ENCODE measurements around the gene SPNS3. TPM values are rescaled to one million over a fixed set of nuclear protein-coding genes. Genes with fewer than 3 reads are reported as not detected.

SPNS3 gene
- total and polyA plus RNA-seq, 4 experiments from 2014 or later, result 1.6 to 5.9 (median 3.4) TPM

DNA sequence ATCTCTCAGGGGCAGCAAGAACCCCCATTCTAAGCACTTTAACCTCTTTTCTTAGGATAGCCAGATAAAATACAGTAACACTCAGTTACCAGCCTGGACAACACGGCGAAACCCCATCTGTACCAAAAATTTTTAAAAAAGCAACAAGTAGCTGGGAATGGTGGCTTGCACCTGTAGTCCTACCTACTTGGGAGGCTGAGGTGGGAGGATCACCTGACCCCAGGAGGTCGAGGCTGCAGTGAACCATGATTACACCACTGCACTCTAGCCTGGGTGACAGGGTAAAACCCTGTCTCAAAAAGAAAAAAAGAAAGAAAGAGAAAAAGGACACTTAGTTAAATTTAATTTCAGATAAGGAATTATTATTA is 38.6 kb upstream of the SPNS3 start:
- intact Hi-C loops (cut with micrococcal nuclease), result no loop called here
- CTCF ChIA-PET (ENCODE audit: partially characterized antibody), result interaction anchor here (0.6 to 1.5 kb wide), 2 partner anchors 9 to 32 kb away, joined by 3 read pairs; no protein-coding TSS in a partner anchor
- H3K27me3 ChIP-seq (ENCODE audit: insufficient read depth, low read length), result no peaks in the 10 kb centered on the region
- Mint-ChIP-seq H3K4me3 (no peak overlapping the region), H3K4me1 (peaks cover 9 to 14% (median 12%) of the 10 kb centered on the region in 4 donors), H3K36me3 (no peaks in the 10 kb centered on the region), H3K27ac (peak overlapping the region in 1 of 7 donors; percentile 0), H3K27me3 (no peaks in the 10 kb centered on the region), H3K9me3 (no peaks in the 10 kb centered on the region)
- no peak overlapping the region for H3K4me3 ChIP-seq (ENCODE audit: low read length in 2 of 2)
- H3K9me3 ChIP-seq (ENCODE audit: control insufficient read depth in 1 of 2, low read length in 2 of 2), result no peaks in the 10 kb centered on the region
- POLR2A ChIA-PET (ENCODE audit: partially characterized antibody), result no interaction called here
- H3K36me3 ChIP-seq (ENCODE audit: insufficient read depth, low read length), result no peaks in the 10 kb centered on the region
- DNase-seq, result no peak
- H3K27ac ChIP-seq (ENCODE audit: low read depth, low read length), result no peak overlapping the region
- H3K4me1 ChIP-seq (ENCODE audit: insufficient read depth, low read length), result peaks cover 7% of the 10 kb centered on the region

DNA sequence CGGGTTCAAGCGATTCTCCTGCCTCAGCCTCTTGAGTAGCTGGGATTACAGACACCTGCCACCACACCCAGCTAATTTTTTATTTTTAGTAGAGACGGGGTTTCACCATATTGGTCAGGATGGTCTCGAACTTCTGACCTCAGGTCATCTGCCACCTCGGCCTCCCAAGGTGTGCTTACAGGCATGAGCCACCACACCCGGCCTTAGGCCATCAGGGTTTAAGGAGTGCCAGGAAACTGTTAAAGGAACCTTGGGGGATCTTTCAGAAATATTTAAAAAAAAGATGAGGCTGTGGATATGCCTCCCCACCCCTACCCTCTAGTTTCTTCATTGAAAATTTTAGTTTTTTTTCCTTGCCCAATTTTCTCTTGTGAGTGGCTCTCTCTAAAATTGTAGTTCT is 35.9 kb upstream of the SPNS3 start:
- peaks cover 9 to 14% (median 12%) of the 10 kb centered on the region in 4 donors for H3K4me1 Mint-ChIP-seq
- H3K9me3 Mint-ChIP-seq, result no peaks in the 10 kb centered on the region
- DNase-seq, result no peak
- no peak overlapping the region for H3K4me3 Mint-ChIP-seq
- ChIA-PET CTCF (ENCODE audit: partially characterized antibody) (interaction anchor here (2.0 kb wide), 1 partner anchor 181 kb away, joined by 4 read pairs; no protein-coding TSS in a partner anchor), POLR2A (ENCODE audit: partially characterized antibody) (no interaction called here)
- Histone ChIP-seq H3K27ac (ENCODE audit: low read depth, low read length) (no peak overlapping the region), H3K9me3 (ENCODE audit: control insufficient read depth in 1 of 2, low read length in 2 of 2) (no peaks in the 10 kb centered on the region), H3K4me3 (ENCODE audit: low read length in 2 of 2) (no peak overlapping the region), H3K36me3 (ENCODE audit: insufficient read depth, low read length) (no peaks in the 10 kb centered on the region), H3K4me1 (ENCODE audit: insufficient read depth, low read length) (peaks cover 7% of the 10 kb centered on the region), H3K27me3 (ENCODE audit: insufficient read depth, low read length) (no peaks in the 10 kb centered on the region)
- H3K36me3 Mint-ChIP-seq, result no peaks in the 10 kb centered on the region
- H3K27me3 Mint-ChIP-seq, result no peaks in the 10 kb centered on the region
- no peak overlapping the region for H3K27ac Mint-ChIP-seq
- intact Hi-C loops (cut with micrococcal nuclease), result no loop called here

- Histone ChIP-seq H3K4me3 (ENCODE audit: low read length in 2 of 2) (no peak overlapping the region), H3K27me3 (ENCODE audit: insufficient read depth, low read length) (no peaks in the 10 kb centered on the region), H3K9me3 (ENCODE audit: control insufficient read depth in 1 of 2, low read length in 2 of 2) (no peaks in the 10 kb centered on the region), H3K4me1 (ENCODE audit: insufficient read depth, low read length) (no peaks in the 10 kb centered on the region), H3K27ac (ENCODE audit: low read depth, low read length) (no peak overlapping the region), H3K36me3 (ENCODE audit: insufficient read depth, low read length) (no peaks in the 10 kb centered on the region)
- H3K27me3 Mint-ChIP-seq, result no peaks in the 10 kb centered on the region
- no peaks in the 10 kb centered on the region for H3K9me3 Mint-ChIP-seq
- ChIA-PET POLR2A (ENCODE audit: partially characterized antibody) (no interaction called here), CTCF (ENCODE audit: partially characterized antibody) (interaction anchor here (1.2 kb wide), 2 partner anchors 190 to 200 kb away, joined by 3 to 5 read pairs; no protein-coding TSS in a partner anchor)
- no peaks in the 10 kb centered on the region for H3K4me1 Mint-ChIP-seq
- intact Hi-C loops (cut with micrococcal nuclease), result no loop called here
- H3K36me3 Mint-ChIP-seq, result no peaks in the 10 kb centered on the region
- peak overlapping the region in 1 of 7 donors; percentile 42 for H3K27ac Mint-ChIP-seq
- no peak overlapping the region for H3K4me3 Mint-ChIP-seq
- no peak for DNase-seq
Measured at GRCh38 chr17:4405038-4405669, 28.6 kb upstream of the SPNS3 start.

DNA sequence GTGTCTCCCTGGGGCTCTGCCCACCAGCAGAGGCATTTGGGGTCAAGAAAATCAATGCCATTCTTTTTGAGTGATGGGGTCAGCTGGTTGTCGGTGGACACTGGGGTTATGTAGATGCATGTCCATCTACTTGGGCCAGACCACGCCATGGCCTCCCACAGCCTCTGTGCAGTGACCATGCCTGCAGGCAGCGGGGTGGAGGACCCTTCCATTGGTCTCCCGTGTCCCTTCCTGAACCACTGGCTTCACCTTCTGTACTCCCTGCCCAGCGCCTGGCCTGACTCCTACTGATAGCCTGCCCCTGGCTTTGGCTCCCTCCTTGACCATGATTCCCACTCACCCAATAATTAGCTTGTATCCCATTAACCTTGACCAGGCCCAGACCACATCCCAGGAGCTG is 28.0 kb upstream of the SPNS3 start:
- H3K4me3 Mint-ChIP-seq, result no peak overlapping the region
- POLR2A ChIA-PET (ENCODE audit: partially characterized antibody), result interaction anchor here (0.6 kb wide), 1 partner anchor 29 kb away, joined by 3 read pairs; no protein-coding TSS in a partner anchor
- H3K27ac Mint-ChIP-seq, result peak overlapping the region in 1 of 7 donors; percentile 2

DNA sequence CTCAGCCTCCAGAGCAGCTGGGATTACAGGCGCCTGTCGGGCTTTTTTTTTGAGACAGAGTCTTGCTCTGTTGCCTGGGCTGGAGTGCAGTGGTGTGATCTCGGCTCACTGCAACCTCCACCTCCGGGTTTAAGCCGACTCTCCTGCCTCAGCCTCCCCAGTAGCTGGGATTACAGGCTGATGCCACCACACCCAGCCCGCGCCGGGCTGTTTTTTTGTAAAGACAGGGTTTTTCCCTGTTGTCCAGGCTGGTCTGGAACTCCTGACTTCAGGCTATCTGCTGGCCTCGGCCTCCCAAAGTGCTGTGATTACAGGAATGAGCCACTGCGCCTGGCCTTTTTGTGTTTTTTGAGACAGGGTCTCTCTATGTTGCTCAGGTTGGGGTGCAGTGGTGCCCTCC is 27.4 kb upstream of the SPNS3 start:
- Histone ChIP-seq H3K9me3 (ENCODE audit: control insufficient read depth in 1 of 2, low read length in 2 of 2) (no peaks in the 10 kb centered on the region), H3K4me3 (ENCODE audit: low read length in 2 of 2) (no peak overlapping the region), H3K36me3 (ENCODE audit: insufficient read depth, low read length) (no peaks in the 10 kb centered on the region), H3K27me3 (ENCODE audit: insufficient read depth, low read length) (no peaks in the 10 kb centered on the region), H3K4me1 (ENCODE audit: insufficient read depth, low read length) (no peaks in the 10 kb centered on the region), H3K27ac (ENCODE audit: low read depth, low read length) (no peak overlapping the region)
- CTCF ChIA-PET (ENCODE audit: partially characterized antibody), result interaction anchor here (2.5 kb wide), 1 partner anchor 206 kb away, joined by 8 read pairs; no protein-coding TSS in a partner anchor
- no peak overlapping the region for H3K27ac Mint-ChIP-seq
- H3K4me1 Mint-ChIP-seq, result no peaks in the 10 kb centered on the region
- H3K9me3 Mint-ChIP-seq, result no peaks in the 10 kb centered on the region
- no peak for DNase-seq
- POLR2A ChIA-PET (ENCODE audit: partially characterized antibody), result no interaction called here
- intact Hi-C loops (cut with micrococcal nuclease), result no loop called here
- no peak overlapping the region for H3K4me3 Mint-ChIP-seq
- no peaks in the 10 kb centered on the region for H3K27me3 Mint-ChIP-seq
- H3K36me3 Mint-ChIP-seq, result no peaks in the 10 kb centered on the region

More for the DNA sequence above, 28.0 kb upstream of the SPNS3 start:
- no peak overlapping the region for H3K27ac ChIP-seq (ENCODE audit: low read depth, low read length)
- no peaks in the 10 kb centered on the region for H3K4me1 Mint-ChIP-seq
- CTCF ChIA-PET (ENCODE audit: partially characterized antibody), result interaction anchor here (1.2 to 2.5 kb wide), 3 partner anchors 190 to 205 kb away, joined by 3 to 8 read pairs (median 5); no protein-coding TSS in a partner anchor
- H3K36me3 Mint-ChIP-seq, result no peaks in the 10 kb centered on the region
- no peaks in the 10 kb centered on the region for H3K4me1 ChIP-seq (ENCODE audit: insufficient read depth, low read length)
- no peak for DNase-seq
- no peaks in the 10 kb centered on the region for H3K27me3 Mint-ChIP-seq
- H3K27me3 ChIP-seq (ENCODE audit: insufficient read depth, low read length), result no peaks in the 10 kb centered on the region
- no peaks in the 10 kb centered on the region for H3K9me3 ChIP-seq (ENCODE audit: control insufficient read depth in 1 of 2, low read length in 2 of 2)
- H3K4me3 ChIP-seq (ENCODE audit: low read length in 2 of 2), result no peak overlapping the region
- H3K9me3 Mint-ChIP-seq, result no peaks in the 10 kb centered on the region
- H3K36me3 ChIP-seq (ENCODE audit: insufficient read depth, low read length), result no peaks in the 10 kb centered on the region
- intact Hi-C loops (cut with micrococcal nuclease), result no loop called here

GRCh38 chr17:4407216-4407615 is 26.5 kb upstream of the SPNS3 start:
- no peaks in the 10 kb centered on the region for H3K36me3 Mint-ChIP-seq
- Histone ChIP-seq H3K27me3 (ENCODE audit: insufficient read depth, low read length) (no peaks in the 10 kb centered on the region), H3K9me3 (ENCODE audit: control insufficient read depth in 1 of 2, low read length in 2 of 2) (no peaks in the 10 kb centered on the region), H3K4me3 (ENCODE audit: low read length in 2 of 2) (no peak overlapping the region), H3K4me1 (ENCODE audit: insufficient read depth, low read length) (no peaks in the 10 kb centered on the region), H3K27ac (ENCODE audit: low read depth, low read length) (no peak overlapping the region), H3K36me3 (ENCODE audit: insufficient read depth, low read length) (no peaks in the 10 kb centered on the region)
- H3K27me3 Mint-ChIP-seq, result no peaks in the 10 kb centered on the region
- ChIA-PET CTCF (ENCODE audit: partially characterized antibody) (interaction anchor here (0.8 to 2.5 kb wide), 3 partner anchors 9 to 207 kb away, joined by 3 to 8 read pairs (median 3); no protein-coding TSS in a partner anchor), POLR2A (ENCODE audit: partially characterized antibody) (no interaction called here)
- no peak overlapping the region for H3K4me3 Mint-ChIP-seq
- H3K27ac Mint-ChIP-seq, result no peak overlapping the region
- intact Hi-C loops (cut with micrococcal nuclease), result no loop called here
- no peak for DNase-seq
- no peaks in the 10 kb centered on the region for H3K9me3 Mint-ChIP-seq
- H3K4me1 Mint-ChIP-seq, result no peaks in the 10 kb centered on the region

GRCh38 chr17:4407851-4408250 is 25.9 kb upstream of the SPNS3 start:
- peak overlapping the region in 1 of 7 donors; percentile 46 for H3K27ac Mint-ChIP-seq
- POLR2A ChIA-PET (ENCODE audit: partially characterized antibody), result no interaction called here

More at GRCh38 chr17:4407851-4408250, 25.9 kb upstream of the SPNS3 start:
- Histone ChIP-seq H3K4me3 (ENCODE audit: low read length in 2 of 2) (no peak overlapping the region), H3K4me1 (ENCODE audit: insufficient read depth, low read length) (peaks cover 1% of the 10 kb centered on the region), H3K36me3 (ENCODE audit: insufficient read depth, low read length) (no peaks in the 10 kb centered on the region), H3K9me3 (ENCODE audit: control insufficient read depth in 1 of 2, low read length in 2 of 2) (no peaks in the 10 kb centered on the region), H3K27ac (ENCODE audit: low read depth, low read length) (no peak overlapping the region), H3K27me3 (ENCODE audit: insufficient read depth, low read length) (no peaks in the 10 kb centered on the region)
- Mint-ChIP-seq H3K4me3 (no peak overlapping the region), H3K4me1 (peaks cover under 1 to 2% (median 1%) of the 10 kb centered on the region in 4 donors), H3K36me3 (no peaks in the 10 kb centered on the region), H3K27me3 (no peaks in the 10 kb centered on the region), H3K9me3 (no peaks in the 10 kb centered on the region)
- intact Hi-C loops (cut with micrococcal nuclease), result no loop called here
- CTCF ChIA-PET (ENCODE audit: partially characterized antibody), result interaction anchor here (0.8 to 2.5 kb wide), 6 partner anchors 8 to 207 kb away, joined by 3 to 8 read pairs (median 3); no protein-coding TSS in a partner anchor
- no peak for DNase-seq

Data from CD4-positive, alpha-beta memory T cell (primary cell).